GM12873 (cell line): ENCODE results near the gene SEMA5A.

Experiments used
- TF ChIP-seq, protein P1 (sequence below): IDR thresholded peaks from 2 replicates; pipeline ENCODE4 v1.5.1; 2012; ENCODE audit warnings: low read depth, mild to moderate bottlenecking, moderate library complexity, low read length, control low read depth; ENCODE audit not compliant: insufficient read depth; ENCODE audit errors: missing control alignments

Gene SEMA5A

DNA sequence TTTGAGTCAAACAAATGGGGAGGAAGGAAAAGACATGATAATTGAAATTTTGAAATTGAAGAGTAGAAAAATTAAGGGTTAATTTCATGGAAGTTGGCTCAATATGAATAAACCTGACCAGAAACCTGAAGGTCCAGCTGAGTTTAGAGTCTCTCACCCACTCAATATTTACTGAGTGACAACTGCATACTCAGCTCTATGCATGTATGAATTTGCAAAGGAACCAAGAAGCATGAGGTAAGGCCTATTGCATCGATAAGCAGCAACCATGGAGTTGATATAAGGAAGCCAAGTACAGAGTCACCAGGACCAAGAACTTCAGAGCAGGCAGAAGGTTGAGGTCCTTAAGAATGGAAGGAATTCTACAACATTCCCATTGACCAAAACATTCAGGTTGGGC is 163.4 kb downstream of the SEMA5A start:
- TF ChIP-seq, protein P1, sequence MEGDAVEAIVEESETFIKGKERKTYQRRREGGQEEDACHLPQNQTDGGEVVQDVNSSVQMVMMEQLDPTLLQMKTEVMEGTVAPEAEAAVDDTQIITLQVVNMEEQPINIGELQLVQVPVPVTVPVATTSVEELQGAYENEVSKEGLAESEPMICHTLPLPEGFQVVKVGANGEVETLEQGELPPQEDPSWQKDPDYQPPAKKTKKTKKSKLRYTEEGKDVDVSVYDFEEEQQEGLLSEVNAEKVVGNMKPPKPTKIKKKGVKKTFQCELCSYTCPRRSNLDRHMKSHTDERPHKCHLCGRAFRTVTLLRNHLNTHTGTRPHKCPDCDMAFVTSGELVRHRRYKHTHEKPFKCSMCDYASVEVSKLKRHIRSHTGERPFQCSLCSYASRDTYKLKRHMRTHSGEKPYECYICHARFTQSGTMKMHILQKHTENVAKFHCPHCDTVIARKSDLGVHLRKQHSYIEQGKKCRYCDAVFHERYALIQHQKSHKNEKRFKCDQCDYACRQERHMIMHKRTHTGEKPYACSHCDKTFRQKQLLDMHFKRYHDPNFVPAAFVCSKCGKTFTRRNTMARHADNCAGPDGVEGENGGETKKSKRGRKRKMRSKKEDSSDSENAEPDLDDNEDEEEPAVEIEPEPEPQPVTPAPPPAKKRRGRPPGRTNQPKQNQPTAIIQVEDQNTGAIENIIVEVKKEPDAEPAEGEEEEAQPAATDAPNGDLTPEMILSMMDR = no peak

- TF ChIP-seq, protein P1 = no peak
These were observed 164.4 kb downstream of the SEMA5A start for GRCh38 chr5:9381464-9381863.

DNA sequence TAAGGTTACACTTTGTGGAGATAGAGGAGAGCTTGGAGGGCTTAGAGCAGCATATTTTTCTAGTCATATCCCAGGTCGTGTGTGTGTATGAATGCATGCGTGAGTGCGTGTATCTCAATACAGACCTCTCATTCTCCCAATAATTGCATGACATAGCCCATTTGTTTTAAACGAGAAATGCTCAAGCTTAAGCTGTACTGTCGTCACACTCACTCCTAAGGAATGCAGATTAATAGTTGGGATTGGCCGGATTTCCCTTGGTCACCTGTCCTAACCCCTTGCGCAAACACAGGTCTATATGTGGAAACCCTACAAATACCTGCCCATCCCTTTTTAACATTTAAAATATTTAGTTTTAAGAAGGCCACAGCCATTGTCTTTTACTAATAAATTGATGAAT is 165.8 kb downstream of the SEMA5A start:
- TF ChIP-seq, protein P1 = no peak

DNA sequence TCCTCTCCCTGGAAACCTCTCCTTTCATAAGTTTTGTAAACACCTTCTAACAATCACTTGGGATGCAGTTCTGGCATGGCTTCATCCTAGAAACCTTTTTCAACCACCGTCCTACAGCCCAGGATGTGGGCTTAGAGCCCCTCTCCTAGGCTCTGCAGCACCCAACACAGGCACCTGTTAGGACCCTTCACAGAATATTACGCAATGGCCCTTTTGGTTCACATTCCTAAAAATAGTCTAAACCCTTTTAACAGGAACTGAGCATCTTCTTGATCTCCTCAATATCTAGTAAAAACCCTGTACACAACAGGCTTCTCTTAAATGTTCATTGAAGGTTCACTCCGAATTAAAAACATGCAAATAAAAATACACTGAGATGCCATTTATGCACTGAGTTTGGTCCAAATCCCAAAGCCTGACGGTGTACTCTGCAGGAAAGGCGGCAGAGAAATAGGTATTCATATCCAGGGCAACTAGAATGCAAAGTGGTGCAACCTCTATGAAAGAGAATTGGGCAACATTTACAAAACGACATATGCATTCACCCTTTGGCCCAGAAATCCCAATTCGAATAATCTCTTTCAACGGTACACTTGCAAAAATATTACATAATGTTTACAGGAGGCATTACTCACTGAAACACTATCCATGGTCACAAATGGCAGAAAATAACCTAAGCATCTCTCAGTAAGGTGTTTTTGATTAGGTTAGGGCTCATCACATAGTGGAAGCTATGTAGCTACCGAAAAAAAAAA is 169.3 kb downstream of the SEMA5A start:
- TF ChIP-seq, protein P1 = no peak

DNA sequence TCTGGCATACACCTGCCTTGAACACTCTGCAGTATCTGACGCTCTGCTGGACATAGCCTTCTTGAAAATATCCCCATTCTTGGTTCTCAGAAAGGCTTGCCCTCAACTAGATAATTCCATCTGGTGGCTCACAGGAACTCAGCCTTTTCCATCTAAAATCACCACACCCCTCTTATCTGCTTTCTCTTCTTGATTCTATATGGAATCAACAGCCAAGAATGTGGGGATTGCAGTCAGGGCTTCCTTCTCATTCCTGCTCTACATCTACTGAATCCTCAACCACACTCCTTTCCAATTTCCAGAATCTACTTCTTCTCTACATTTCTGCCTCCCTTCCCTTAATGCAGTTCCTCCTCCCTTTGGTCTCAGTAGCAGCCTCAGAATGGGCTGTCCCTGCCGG is 170.1 kb downstream of the SEMA5A start:
- TF ChIP-seq, protein P1 = no peak

GRCh38 chr5:9374025-9374424 is 171.8 kb downstream of the SEMA5A start:
- TF ChIP-seq, protein P1 = no peak

DNA sequence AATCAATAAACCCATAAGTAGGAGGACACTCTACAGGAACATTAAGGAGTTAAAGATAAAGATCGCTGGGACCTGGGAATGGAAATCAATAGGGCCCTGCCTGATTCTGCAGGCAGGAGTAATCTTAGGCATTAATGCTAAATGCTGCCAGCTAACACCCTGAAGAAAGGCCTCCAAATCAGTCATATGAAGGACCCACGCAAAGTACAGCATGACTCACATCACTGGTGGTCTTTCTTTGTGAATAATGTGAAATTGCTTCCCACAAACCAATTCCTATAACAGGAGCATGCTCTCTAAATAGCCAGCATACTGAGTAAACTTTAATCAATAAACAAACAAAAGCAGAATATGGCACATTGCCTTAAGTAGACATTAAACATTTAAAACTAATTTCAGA is 172.3 kb downstream of the SEMA5A start:
- TF ChIP-seq, protein P1 = no peak
